H1 (cell line): ENCODE results near the gene SRPRB.

Source experiments
- CBX5 ChIP-seq: fragments of 300-800, 300-1000 bp; sonication (generic); IDR thresholded peaks from 2 replicates; pipeline ENCODE4 v1.7.1; 2016; ENCODE audit warnings: antibody characterized with exemption, low read length, low read depth
- CTCF ChIP-seq, 3 experiments: IDR thresholded peaks; 1 replicate in 2 of 3; 2 replicates in 1 of 3; pipeline versions ENCODE4 v1.5.1 to v1.6.1; 2011; ENCODE audit warnings: low read length in 3 of 3, mild to moderate bottlenecking in 3 of 3, inconsistent platforms in 2 of 3, low read depth in 1 of 3, moderate library complexity in 1 of 3; ENCODE audit not compliant: insufficient read depth in 1 of 3; ENCODE audit errors: control extremely low read depth in 1 of 3
- EP300 ChIP-seq, 2 experiments: IDR thresholded peaks; 1 replicate in 1 of 2; 2 replicates in 1 of 2; pipeline ENCODE4 v1.6.1; 2011 to 2012; ENCODE audit warnings: low read depth in 2 of 2, low read length in 2 of 2, mild to moderate bottlenecking in 2 of 2, borderline replicate concordance in 1 of 2, inconsistent platforms in 1 of 2, moderate library complexity in 1 of 2
- EZH2 ChIP-seq: fragments of 200-600 bp; sonication (generic); IDR thresholded peaks from 2 replicates; pipeline ENCODE4 v1.7.1; 2012; ENCODE audit warnings: low read depth, mild to moderate bottlenecking, moderate library complexity, low read length, inconsistent platforms; ENCODE audit not compliant: severe bottlenecking
- GTF2F1 ChIP-seq: IDR thresholded peaks from 2 replicates; pipeline ENCODE4 v1.6.1; 2012; ENCODE audit warnings: low read depth, low read length, improper control_type of control experiment, borderline replicate concordance
- JUND ChIP-seq: IDR thresholded peaks from 2 replicates; pipeline ENCODE4 v1.6.1; 2011; ENCODE audit warnings: mild to moderate bottlenecking, improper control_type of control experiment, low read length
- POLR2AphosphoS5 ChIP-seq: IDR thresholded peaks from 2 replicates; pipeline ENCODE4 v1.6.1; 2011; ENCODE audit warnings: low read depth, low read length
- RAD21 ChIP-seq, 2 experiments: IDR thresholded peaks in 1 of 2; conservative IDR thresholded peaks in 1 of 2; 2 replicates each; pipeline ENCODE4 v1.6.1; 2011; ENCODE audit warnings: low read depth in 2 of 2, low read length in 2 of 2, improper control_type of control experiment in 1 of 2, inconsistent platforms in 1 of 2, mild to moderate bottlenecking in 1 of 2, moderate library complexity in 1 of 2
- SIN3A ChIP-seq, 2 experiments: IDR thresholded peaks in 1 of 2; conservative IDR thresholded peaks in 1 of 2; 2 replicates each; pipeline ENCODE4 v1.6.1; 2011 to 2012; ENCODE audit warnings: low read length in 2 of 2, improper control_type of control experiment in 1 of 2, low read depth in 1 of 2, mild to moderate bottlenecking in 1 of 2

- TF ChIP-seq SIN3A (conservative IDR thresholded peaks at IDR 0.05 in 1 of 2, IDR thresholded peaks at IDR 0.05 in 1 of 2; ENCODE audit: low read depth in 1 of 2, low read length in 2 of 2) = no peak
- TF ChIP-seq CTCF (IDR thresholded peaks at IDR 0.05; ENCODE audit: control extremely low read depth in 1 of 3, insufficient read depth in 1 of 3, low read depth in 1 of 3, low read length in 3 of 3) = no peak
- no peak for TF ChIP-seq RAD21 (IDR thresholded peaks at IDR 0.05 in 1 of 2, conservative IDR thresholded peaks at IDR 0.05 in 1 of 2; ENCODE audit: low read depth in 2 of 2, low read length in 2 of 2)
- no peak for TF ChIP-seq GTF2F1
- TF ChIP-seq POLR2AphosphoS5 = no peak
- TF ChIP-seq CBX5 = no peak
- no peak for TF ChIP-seq EP300 (IDR thresholded peaks at IDR 0.05; ENCODE audit: borderline replicate concordance in 1 of 2, low read depth in 2 of 2, low read length in 2 of 2)
- no peak for TF ChIP-seq EZH2
- no peak for TF ChIP-seq JUND
These were observed 27.6 kb upstream of the SRPRB start for GRCh38 chr3:133777807-133778568.
